Measurements from ENCODE around the gene RAB1A.
"Not testable (repeated sequence)": the region's sequence is repeated elsewhere in the genome, so short reads cannot be mapped to it uniquely, and the experiment has no call there.

DNA sequence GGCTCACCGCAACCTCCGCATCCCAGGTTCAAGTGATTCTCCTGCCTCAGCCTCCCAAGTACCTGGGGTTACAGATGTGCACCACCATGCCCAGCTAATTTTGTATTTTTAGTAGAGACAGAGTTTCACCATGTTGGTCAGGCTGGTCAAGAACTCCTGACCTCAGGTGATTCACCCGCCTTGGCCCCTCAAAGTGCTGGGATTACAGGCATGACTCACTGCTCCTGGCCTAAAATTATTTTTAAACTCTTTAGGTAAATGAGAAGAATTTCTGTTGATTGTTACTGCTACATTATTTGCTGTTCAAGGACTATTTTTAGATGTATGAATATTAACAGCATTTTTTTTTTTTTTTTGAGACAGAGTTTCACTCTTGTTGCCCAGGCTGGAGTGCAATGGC is 44.1 kb upstream of the RAB1A start:
- not testable (repeated sequence) for TF ChIP-seq CTCF (IDR thresholded peaks at IDR 0.05; ENCODE audit: low read depth, low read length); EZH2phosphoT487 (IDR thresholded peaks at IDR 0.05; ENCODE audit: low read depth)
